Right renal cortex interstitium (tissue), 3 donors: Measurements from ENCODE around the gene EIF2S1. TPM values are rescaled to one million over a fixed set of nuclear protein-coding genes. Genes with fewer than 3 reads are reported as not detected.
"Not testable (repeated sequence)": the region's sequence is repeated elsewhere in the genome, so short reads cannot be mapped to it uniquely, and the experiment has no call there.

Experiments used
- DNase-seq, 3 donors: peaks; one replicate each; pipeline ENCODE4 v3.0.0-alpha.2; 2013; ENCODE audit warnings: low read depth in 3 of 3, low spot score in 2 of 3
- polyA plus RNA-seq, 3 donors: library from polyadenylated mRNA; unstranded; fragments of 120-200 nt; gene quantifications; one replicate each; pipeline ENCODE4 v1.2.1, GENCODE V29; 2013; ENCODE audit not compliant: insufficient read length in 3 of 3

EIF2S1 gene
- polyA plus RNA-seq: 100 to 1,000 TPM; 110 to 115 (median 113) TPM

DNA sequence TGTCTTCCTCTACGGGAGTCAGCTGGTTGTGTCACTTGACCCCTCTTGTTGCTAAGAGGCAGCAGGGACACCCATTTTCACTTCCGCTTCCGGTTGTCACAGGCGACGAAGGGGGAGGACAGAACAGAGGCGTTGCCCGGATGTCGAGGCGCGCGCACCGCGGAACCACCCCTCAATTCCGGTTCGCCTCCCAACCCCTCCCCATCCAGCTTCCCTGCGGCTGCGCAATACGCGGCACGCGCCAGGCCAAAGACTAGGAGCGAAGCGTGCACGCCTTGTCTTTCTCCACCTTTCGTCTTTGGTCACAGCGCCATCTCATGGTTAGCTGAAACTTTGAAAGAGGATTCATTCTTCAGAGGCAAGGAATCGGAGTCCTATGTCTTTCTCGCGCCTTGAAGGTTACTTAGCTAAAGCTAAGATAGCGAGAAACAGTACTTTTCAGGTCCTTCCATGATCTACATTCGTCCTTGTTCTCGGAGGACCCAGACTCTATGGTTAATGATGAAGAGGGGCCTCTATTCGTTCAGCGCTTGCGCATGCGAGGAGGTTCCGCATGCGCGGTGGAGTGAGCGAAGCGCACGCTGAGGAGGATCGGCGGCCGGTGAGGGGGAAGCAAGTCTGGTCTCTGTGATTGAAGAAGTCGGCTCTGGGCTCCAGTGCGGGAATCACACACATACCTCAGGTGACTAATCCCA, at the start of gene EIF2S1, which contains the start of gene ATP6V1D:
Gene EIF2S1, plus strand, starts transcription at position 554 of the 695 bp plus-strand sequence. CDS start 4,440 bp downstream, outside the sequence.
Gene ATP6V1D, minus strand, starts transcription at position 30 of the 695 bp plus-strand sequence. CDS start 106 bp downstream, outside the sequence.
- peak; percentile 99 for DNase-seq

DNA sequence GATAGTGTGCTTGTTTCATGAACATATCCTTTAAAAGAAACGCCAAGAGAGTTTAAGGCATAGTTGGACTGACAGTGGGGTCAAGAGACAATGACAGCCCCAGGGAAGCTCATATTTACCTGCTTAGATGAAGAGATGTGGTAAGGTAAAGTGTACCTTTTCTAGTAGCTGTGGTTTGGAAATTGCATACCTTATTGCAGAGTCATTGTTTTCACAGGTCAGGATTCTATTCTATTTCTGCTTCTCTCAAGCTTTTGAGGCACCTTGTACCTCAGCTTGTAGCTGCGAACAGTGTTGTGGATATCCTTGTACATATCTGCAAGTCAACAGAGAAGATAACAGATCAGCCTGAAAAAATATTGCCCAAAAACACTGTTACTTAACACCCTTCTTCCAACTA, 48.3 kb upstream of the EIF2S1 start:
- no peak for DNase-seq

DNA sequence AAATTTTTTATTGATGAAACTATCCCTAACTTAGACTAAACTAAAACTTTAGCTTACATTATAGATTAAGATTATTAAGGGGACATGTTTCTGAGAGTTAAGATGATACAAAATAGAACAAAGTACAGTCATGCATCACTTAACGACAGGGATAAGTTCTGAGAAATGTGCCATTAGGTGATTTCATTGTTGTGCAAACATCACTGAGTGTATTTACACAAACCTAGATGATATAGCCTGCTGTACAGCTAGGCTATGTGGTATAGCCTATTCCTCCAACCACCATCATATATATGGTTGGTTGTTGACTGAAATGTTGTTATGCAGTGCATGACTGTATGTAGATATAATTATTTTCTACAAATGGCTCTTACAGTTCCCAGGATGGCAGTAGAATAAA, 47.0 kb upstream of the EIF2S1 start:
- no peak for DNase-seq

DNA sequence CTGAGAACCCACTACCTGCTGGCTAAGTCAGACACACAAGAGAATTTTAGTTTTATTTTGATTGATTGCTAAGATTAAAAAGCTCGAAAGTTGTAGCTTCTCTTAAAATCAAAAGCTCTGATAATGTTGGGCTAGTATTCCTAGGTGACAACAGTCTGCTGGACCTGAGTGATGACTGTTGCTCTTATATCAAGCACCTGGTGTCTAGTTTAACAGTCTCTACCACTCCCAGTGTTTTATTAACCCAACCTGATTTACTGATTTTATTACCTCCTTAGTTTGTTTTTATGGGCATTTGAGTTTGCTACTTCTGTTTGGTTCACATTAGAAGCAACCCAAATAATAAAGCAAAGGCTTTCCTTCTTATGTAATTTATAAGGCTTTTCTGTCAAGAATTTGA, 42.3 kb upstream of the EIF2S1 start:
- DNase-seq: no peak

DNA sequence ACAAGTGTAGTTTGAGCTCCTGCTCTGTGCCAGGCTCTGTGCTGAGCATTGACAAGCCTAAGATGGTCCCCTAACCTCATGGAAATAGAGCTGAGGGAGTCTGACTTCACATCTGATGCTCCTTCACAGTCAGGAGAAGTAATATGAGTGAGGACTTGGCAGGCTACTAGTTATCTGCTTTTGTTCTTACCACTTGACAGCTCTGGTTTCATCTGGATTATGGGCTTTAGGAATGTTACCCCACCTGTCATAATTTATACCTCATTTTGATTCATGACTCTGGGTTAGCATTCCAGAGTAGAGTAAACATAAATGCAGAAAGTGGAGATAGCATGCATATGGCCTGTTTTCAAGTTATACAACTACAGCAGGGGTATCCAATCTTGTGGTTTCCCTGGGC, 41.0 kb upstream of the EIF2S1 start:
- no peak for DNase-seq

DNA sequence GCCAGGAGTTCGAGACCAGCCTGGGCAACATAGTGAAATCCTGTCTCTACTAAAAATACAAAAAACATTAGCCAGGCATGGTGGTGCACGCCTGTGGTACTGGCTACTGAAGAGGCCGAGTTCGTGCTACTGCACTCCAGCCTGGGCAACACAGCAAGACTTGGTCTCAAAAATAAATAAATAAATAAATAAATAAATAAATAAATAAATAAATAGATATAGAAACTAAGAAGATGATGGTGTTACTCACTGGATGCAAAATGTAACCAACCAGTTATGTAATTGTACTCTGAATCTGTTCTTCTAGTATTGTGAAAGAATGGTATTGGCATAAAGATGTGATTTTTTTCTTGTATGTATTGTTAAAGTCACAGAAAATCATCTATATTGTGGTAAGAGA, 30.5 kb upstream of the EIF2S1 start:
- not testable (repeated sequence) for DNase-seq

DNA sequence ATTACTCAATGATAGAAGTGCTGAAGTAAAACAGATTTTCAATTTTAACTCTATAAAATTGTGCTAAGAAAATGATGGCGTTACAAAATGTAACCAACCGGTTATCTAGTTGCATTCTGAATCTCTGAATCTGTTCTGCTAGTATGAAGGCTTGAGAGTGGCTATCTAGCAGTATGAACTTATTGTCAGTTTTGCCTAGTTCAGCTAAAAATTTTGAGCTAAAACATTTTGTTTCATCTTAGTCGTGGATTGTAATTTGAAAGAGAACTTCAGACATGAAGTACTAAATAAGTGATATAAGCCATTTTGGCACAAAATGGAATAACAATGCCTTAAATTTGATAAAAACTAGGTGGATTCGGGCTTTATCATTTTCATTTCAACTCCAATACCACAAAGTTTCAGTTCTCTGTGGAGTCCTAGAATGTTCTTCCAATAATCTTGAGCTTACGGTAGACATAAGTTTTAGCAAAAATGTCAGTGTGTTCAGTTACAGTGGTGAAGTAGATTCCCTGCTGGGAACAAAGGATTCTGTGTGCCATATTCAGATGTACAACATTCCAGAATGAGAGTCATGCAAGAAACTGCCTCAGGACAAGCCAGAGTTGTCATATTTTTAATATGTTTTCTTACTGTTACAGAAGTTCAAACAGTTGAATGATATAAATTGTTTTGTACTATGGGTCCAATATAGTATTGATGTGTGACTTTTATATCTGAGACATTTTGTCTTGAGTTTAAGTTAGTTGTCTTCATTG, 28.6 kb upstream of the EIF2S1 start:
- DNase-seq: no peak

DNA sequence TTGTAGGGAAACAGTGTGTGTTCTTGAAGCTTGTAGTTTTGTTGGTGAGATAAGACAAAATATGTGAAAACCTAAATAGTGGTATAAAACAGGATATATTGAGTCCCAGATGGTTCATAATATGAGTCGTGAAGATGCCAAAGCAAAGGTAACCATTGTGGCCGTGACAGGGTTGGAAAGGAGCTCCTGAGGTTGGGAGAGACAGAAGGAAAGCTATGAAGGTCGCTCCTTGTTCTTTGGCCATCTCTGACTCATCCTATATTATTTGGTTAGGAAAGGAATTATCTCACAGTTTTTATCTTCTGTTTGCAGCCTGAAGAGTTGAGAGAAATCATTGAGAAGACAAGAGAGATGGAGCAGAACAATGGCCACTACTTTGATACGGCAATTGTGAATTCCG, 27.7 kb upstream of the EIF2S1 start:
- no peak for DNase-seq

DNA sequence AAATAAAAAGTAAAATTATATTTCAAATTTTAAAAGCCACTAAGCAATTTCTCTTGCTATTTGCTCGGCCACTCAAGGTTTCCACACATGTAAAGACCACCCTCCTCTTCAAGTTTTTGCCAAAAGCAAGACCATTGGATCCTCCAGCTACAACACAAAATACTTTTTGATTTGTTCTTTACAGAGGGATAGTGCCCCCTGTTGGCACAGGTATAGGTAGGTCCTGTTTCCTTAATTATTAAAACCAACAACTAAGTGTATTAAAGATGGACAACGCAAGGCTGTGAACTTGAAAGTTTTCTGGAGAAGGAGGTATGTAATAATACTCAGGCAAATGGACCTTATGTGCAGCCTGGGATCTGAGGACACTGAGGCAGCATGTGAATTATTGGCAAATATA, 24.3 kb upstream of the EIF2S1 start:
- DNase-seq: no peak

DNA sequence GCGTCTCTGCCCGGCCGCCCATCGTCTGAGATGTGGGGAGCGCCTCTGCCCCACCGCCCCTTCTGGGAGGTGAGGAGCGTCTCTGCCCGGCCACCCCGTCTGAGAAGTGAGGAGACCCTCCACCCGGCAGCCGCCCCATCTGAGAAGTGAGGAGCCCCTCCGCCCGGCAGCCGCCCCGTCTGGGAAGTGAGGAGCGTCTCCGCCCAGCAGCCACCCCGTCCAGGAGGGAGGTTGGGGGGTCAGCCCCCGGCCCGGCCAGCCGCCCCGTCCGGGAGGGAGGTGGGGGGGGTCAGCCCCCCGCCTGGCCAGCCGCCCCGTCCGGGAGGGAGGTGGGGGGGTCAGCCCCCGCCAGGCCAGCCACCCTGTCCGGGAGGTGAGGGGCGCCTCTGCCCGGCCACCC, 18.9 kb upstream of the EIF2S1 start:
- DNase-seq: not testable (repeated sequence)

DNA sequence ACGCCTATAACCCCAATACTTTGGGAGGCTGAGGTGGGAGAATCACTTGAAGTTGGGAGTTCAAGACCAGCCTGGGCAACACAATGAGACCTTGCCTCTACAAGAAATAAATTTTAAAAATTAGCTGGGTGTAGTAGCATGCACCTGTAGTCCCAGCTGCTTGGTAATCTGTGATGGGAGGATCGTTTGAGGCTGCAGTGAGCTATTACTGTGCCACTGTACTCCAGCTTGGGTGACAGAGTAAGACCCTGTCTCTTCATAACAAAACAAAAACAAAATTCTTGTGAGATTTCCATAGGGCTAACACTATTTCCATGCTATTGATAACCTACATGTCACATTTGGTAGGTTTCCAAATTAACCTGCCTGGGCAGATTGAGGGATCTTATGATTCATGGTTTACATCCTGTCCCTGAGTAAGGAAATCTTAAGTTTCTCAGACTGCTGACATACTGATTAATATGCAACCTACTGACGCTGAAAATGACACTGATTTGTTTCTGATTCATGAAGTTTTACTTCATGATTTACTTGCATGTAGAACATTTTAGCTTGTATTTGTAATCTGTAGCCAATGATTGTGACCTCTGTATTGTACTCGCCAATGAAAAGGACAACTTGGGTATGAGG, 16.4 kb upstream of the EIF2S1 start:
- no peak for DNase-seq

DNA sequence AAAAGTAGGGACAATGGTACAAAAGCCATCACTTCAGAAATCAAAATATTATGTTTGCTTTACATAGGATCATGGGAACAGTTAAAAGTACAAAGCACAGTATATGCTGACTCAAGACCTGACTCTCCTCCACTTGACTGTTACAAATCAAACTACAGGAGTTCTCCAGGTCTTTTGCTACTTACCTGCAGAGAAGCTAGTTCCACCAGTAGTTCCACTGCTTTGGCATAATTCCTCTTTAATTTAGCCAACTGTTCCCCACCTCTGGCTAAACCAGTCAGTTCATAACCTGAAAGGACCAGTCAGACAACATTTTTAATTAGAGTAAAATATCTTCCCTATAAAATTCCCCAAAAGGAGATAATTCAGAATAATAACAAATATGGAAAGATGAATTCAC, 14.5 kb upstream of the EIF2S1 start:
- no peak for DNase-seq

DNA sequence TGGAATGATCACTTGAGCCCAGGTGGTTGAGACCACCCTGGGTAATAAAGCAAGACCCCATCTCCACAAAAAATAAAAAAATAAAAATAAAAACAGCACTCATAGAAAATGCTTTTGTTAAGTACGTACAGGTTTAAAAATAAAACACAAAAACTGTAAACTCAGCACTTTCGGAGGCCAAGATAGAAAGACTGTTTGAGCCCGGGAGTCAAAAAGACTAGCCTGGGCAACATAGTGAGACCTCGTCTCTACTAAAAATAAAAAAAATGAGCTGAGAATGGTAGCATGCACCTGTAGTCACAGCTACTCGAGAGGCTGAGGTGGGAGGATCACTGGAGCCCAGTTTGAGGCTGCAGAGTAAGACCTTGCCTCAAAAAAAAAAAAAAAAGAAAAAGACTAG, 8.1 kb upstream of the EIF2S1 start:
- no peak for DNase-seq

DNA sequence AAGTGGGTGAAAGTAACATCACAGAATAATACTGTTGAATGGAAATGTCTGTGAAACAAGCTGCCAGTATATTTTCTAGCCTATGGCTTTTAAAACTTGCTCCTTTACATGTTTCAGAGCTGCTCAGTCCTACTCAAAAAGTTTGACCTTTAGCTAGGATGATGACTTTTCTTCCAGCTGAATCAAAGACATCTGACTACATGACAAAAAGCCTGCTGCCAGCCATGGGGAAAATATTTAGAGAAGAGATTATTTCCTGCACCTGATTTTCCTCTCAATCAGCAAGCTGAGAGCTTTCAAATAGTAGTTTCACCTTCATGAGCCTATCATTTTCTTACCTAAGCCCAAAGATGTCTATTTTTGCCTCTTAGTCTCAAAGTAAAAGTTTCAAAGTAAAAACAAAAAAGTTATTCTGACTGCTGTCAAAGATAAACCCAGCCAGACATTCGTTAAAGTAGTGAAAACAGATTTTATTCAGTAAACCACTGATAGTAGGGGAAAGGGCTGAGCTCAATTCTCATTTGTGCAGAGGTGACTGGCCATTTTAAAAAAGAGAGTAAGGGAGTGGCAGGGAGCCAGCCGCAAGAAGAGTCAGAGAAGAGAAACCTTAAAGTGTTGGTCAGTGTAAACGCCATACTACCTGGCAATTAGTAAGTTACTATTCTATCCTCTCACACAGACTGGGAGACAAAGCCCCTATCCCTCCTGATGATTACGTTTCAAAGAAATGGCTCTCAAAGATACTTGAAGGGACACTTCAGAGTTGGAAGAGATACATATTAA, 2.8 kb upstream of the EIF2S1 start:
- DNase-seq: no peak

DNA sequence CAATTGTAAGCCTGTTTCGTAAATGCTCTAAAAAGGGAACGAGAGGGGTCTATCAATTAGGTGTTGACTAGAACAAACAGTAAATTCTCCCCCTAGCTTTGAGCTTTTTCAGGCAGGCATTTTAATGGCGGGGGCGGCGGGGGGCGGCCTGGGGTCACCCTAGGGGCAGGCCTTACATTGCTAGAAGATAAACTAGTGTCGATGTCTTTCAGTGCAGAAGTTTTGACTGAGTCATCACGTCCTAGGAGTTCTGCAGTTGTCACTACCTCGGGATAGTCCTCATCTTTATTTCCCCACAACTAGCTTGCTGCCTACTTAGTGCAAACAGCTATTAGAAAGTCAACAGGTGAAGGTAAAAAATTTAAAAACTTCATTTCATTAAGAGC, 2.2 kb upstream of the EIF2S1 start:
- DNase-seq: no peak

DNA sequence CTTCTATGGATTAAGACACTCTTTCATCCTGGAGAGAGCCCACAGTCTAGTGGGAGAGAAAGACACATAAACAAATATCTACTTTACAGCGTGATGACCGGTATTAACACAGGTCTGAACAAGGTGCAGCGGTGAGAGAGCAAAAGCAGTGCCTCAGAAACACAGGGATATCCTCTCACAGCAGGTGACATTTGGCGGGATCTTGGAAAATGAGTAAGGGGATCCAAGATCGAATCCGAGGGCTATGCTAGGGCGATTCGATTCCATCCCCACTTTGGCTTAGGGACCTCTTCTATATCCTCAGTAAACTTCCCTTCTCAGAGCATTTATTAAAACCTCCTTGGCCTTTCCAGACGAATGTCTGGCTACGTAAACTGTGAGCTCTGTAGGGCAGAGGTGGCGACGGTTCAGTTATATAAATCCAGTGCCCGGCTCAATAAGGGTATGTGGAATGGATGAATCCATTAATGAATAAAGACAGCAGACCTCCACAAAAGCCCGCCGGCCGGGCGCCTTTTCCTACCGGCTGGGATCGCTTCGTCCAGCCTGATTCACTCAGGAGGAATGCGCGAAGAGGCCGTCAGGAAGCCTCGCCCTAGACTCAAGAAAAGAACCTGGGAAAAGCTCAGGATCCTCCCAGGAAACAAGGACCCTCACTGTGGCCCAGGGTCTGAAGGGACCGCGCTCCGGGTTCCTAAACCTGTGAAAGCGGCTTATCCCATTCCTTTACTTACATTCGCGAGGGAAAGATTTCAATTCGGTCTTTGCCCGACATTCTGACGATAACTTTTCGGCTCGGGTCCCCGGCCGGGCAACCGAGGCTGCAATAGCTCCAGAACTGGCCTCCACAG, 979 bp upstream of the EIF2S1 start:
- DNase-seq: peak in 1 of 3 donors; percentile 1

DNA sequence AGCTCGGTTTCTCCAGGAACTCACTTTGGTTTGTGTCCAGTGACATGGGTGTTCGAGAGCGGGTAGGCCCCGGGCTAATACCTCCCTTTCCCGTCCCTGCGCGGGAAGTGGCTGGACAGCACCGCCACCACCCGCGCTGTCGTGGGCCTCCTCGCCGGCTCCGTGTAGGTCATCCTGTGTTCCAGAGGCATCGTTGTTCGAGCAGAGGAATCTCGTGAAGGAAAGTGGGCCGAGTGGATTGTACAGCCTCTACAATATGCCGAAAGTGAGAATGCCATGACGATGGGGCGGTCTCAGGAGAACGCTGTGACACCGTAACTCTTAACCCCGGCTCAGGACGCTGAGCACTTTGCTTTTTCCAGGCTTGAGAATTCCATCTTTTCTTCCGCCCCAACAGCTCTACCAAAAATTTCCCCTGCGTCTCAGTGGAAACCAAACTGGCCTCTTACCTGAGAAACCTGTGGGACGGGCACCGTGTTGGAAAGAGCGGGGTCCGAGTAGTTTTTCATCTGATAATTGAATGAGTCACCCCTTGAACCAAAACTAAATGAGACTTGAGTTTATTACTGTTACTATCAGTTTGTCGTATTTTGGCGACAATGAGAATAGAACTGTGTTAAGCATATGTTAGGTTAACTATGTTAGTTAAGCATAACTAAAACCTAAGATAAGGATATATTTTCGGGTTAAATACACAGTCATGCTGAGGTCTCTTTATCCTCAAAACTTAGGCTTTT, 510 bp downstream of the EIF2S1 start:
- no peak for DNase-seq

DNA sequence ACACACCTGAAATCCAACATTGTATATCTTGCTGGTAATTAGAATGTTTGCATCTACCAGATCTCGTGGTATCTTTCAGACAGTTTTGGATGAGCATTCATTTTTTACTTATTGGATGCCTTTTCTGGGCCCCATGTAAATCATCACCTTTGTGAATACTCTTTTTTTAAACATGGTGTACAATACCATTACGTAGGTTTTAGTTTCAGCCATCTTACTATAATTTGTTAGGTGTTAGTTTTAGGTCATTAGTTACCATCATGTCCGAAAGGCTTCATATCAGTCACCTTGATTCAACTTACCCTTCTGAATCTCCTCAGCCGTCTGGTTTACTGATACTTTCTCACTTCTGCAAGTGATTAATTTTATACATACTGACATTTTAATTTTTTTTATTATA, 5.3 kb downstream of the EIF2S1 start:
- no peak for DNase-seq

DNA sequence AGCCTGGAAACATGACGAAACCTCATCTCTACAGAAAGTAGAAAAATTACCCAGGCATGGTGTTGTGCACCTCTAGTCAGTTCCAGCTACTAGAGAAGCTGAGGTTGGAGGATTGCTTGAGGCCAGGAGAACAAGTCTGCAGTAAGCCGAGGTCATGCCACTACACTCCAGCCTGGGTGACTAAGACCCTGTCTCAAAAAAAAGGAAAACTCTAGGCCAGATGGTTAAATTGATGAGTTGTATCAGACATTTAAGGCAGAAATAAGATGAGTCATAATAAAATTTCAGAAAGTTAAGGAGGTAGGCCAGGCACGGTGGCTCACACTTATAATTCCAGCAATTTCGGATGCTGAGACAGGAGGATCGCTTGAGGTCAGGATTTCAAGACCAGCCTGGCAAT, 10.7 kb downstream of the EIF2S1 start:
- DNase-seq: no peak
